HG02970 (cell line): ENCODE results near the gene REST.
"Not testable (repeated sequence)": the region's sequence is repeated elsewhere in the genome, so short reads cannot be mapped to it uniquely, and the experiment has no call there.

Experiments used
- ATAC-seq: cut with Tn5 transposase; IDR thresholded peaks from one replicate; pipeline ENCODE4 v1.9.1; 2021; ENCODE audit warnings: mild to moderate bottlenecking, moderate library complexity, moderate number of reproducible peaks; ENCODE audit not compliant: unreplicated experiment, low FRiP score

Gene REST

DNA sequence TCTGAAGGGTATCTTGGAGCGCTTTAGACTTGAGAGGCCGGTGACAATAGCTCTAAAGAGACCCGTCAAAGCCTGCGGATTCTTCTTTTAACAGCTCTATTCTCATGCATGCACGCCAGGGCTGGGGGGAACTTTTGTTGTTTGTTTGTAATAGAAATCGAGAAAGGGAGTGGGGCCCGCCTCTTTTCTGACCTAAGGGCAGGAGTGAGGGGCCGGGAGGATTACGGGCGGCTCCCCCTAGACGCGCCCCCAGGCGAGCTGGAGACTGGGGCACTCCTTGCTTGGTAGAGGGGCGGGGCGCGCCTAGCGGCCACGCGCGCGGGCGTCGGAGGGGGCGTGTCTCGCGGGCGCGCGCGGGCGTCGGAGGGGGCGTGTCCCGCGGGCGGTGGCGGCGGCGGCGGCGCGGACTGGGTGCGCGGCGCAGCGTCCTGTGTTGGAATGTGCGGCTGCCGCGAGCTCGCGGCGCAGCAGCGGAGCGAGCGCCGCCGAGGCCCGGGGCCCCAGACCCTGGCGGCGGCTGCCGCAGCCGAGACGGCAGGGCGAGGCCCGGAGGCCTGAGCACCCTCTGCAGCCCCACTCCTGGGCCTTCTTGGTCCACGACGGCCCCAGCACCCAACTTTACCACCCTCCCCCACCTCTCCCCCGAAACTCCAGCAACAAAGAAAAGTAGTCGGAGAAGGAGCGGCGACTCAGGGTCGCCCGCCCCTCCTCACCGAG is at the start of gene REST:
Gene REST (plus strand): TSS at position 412 of the 717 bp plus-strand sequence. CDS start 2,739 bp downstream, outside the sequence.
- peak; percentile 51 for ATAC-seq

- no peak for ATAC-seq
Measured at GRCh38 chr4:56859841-56860240, 47.9 kb upstream of the REST start.

DNA sequence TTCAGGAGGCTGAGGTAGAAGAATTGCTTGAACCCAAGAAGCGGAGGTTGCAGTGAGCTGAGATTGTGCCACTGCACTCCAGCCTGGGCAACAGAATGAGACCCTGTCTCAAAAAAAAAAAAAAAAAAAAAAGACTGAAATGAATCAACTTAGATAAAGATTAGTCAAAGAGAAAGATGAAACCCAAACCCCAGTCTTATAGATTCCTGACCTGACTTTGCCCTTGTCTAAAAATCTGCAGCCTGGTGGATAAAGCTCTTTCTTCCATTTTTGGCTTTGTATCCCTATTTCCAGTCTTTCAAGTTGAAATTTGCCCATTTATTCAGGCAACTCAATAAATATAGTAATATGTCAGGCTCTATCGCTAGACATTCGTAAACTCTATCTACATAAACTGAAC is 46.9 kb upstream of the REST start:
- ATAC-seq: no peak

- ATAC-seq: no peak
Measured at GRCh38 chr4:56861360-56861759, 46.3 kb upstream of the REST start.

DNA sequence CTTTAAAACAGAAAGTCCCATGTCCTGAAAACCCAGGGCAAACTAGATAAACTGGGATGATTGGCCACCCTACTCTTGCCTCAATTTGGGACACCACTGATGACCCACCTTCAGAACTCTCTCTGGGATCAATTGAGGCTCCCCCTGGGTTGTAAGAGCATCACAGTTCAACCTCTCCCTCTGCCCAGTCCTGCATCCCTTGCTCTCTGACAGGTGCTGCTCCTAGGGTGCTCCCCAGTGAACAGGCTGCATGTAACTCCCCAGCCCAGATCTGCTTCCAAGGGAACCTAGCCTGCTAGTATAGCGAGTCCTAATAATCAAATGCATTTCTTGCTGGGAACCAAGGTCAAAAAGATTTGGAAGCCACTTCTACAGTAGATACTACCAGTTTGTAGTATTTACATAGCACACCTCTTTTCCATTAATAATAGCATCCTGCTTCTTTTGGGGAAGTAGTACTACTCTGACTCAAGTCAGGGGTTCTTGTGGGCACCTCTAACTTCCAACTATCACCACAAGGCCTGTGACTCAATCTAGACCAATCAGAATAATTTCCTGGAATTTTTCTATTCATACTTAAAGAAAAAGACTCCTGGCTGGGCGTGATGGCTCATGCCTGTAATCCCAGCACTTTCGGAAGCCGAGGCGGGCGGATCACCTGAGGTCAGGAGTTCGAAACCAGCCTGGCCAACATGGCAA is 44.1 kb upstream of the REST start:
- ATAC-seq: no peak

GRCh38 chr4:56870946-56871345 is 36.8 kb upstream of the REST start:
- no peak for ATAC-seq

GRCh38 chr4:56871371-56871866 is 36.3 kb upstream of the REST start:
- no peak for ATAC-seq

DNA sequence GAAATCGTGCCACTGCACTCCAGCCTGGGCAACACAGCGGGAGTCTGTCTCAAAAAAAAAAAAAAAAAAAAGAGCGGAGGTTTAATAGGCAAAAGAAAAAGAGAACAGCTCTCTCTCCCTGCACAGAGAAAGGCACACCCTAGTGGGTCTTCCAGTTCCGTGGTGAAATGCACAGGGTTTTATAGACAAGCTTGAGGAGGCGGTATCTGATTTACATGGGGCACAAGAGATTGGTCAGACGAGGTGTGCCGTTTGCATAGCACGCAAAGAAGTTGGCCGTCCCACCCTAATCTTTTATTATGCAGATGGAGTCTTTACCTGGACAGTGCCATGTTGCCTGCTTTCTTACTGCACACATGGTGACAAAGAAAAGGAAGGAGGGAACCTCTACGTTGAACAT is 33.5 kb upstream of the REST start:
- ATAC-seq: no peak

DNA sequence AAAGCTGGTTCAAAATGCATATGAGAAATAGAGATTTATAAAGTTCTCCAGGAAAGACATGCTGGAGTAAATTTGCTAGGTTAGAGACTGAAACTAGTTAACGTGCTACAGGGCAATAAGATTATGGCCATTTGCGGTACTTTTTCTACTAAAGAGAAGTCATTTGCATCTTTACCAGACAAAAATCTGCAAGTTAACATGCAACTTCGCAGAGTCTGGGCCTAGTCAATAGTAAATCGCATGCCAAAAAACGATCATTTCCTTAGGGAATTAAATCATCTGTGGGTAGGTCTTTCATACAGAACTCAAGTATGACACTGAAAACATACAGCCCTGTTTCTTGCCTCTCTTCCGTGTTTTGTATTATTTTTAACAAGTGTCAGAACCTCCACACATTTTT is 32.8 kb upstream of the REST start:
- no peak for ATAC-seq

GRCh38 chr4:56876264-56876663 is 31.4 kb upstream of the REST start:
- no peak for ATAC-seq

DNA sequence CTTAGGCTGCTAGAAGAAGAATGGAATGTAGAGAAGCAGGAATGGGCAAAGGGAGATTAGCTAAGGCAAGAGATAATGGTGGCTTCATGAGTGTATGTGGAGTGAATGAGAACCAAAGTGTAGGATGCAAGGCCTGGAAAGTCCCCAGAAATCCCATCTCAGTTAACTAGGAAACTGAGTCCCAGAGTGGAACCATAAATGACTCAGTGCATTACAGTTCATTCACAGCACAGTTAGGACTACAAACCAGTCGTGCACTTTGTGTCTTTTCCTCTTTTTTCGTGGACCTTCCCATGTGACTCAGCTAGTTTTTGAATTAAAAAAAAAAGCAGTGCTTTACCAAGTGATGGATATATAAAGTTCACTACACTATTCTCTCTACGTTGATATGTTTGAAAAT is 27.7 kb upstream of the REST start:
- ATAC-seq: no peak

- no peak for ATAC-seq
Measured at GRCh38 chr4:56880572-56880971, 27.1 kb upstream of the REST start.

- not testable (repeated sequence) for ATAC-seq
Measured at GRCh38 chr4:56884511-56884910, 23.2 kb upstream of the REST start.

DNA sequence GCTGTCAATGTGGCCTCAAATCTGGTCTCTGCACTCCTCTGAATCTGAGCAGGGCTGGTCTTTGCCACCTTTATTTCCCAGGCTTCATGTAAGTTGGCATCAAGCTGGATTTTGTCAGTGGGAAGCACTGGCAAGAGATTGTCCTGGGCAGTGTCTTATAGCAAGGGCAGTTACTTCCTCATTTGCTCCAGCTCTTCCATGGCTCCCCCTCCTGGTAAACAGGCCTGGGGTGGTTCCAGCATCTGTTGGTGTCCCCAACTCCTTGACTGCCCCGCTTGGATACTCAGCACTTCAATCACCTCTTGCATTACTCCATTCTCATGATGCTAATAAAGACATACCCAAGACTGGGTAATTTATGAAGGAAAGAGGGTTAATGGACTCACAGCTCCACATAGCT is 15.0 kb upstream of the REST start:
- ATAC-seq: no peak

- ATAC-seq: not testable (repeated sequence)
Measured at GRCh38 chr4:56897842-56898241, 9.9 kb upstream of the REST start.

DNA sequence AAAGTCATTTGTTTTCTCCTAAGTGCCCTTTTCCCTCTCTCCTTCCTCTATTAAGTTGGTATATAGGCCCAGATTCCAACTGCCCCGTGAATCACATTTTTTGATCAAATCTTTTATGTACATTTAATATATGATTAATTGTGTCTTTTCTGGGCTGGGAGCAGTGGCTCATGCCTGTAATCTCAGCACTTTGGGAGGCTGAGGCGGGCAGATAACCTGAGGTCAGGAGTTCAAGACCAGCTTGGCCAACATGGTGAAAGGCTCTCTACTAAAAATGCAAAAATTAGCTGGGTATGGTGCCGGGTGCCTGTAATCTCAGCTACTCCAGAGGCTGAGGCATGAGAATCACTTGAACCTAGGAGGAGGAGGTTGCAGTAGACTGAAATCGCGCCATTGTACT is 7.5 kb upstream of the REST start:
- not testable (repeated sequence) for ATAC-seq

- no peak for ATAC-seq
Measured at GRCh38 chr4:56902703-56903102, 5.0 kb upstream of the REST start.

DNA sequence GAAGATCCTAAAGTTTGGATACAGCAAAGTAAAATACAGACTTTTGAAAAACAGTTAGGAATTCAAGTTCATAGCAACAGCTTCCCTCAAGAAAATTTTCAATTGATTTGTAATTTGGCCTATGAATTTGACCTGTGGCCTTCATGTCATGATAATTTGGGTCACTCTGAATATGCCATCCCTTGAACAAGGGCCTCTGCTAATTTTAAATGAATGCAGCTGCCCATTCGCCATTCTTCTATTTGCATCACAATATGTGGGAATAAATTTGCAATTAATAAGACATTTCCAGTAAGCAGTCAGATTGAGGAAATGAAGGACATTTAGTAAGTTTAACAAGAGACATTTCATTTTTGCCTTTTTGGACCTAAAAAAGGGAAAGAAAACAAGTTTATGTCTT is 1.9 kb upstream of the REST start:
- no peak for ATAC-seq

DNA sequence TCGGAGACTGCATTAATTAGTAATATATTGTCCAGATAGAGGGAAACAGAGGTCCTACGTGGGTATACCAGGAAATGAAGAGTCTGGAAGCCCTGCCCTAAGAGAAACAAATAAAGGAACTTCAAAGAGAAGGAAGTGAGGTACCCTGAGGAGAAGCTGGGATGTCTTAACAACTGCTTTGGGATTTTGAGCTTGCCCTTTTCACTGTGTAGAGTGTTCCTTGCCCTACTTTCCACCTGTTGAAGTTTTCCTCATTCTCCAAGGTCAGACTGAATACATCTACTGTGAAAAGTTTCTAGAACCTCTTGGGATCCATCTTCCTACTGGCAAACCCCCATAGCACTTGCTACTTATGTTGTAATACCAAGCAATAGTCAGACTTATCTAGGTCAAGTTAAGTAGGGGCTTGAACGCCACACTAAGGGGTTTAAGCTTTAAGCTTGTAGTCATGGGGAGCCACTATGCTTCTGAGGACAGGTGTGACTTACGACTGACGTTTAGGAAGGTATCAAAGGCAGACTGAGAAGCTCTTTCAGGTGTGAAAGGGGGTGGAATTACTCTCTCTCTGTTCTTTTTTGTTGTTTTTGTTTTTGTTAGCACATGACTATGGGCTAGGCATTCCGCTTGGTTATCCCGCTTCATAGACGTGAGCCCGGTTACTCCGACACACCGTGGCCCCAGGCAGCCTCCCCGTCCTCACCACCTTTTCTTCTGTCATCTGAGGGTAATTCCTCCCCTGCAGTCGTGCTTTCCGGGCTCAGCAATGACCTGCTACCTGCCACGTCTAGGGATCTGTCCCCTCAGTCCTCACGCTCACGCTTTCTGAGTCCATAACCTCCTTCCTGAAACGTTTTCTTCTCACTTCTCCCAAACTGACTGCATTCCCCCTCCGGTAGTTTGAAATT is 959 bp upstream of the REST start:
- ATAC-seq: no peak

GRCh38 chr4:56908206-56909085 is 746 bp downstream of the REST start:
- peak; percentile 53 for ATAC-seq
